Fibroblast of the aortic adventitia (primary cell): ENCODE results near the gene FCN1. TPM values are rescaled to one million over a fixed set of nuclear protein-coding genes. Genes with fewer than 3 reads are reported as not detected.
A peak's percentile ranks its signal among the peaks of the same experiment; 100 is the strongest.

ENCODE experiments used
- DNase-seq: peaks from one replicate; pipeline ENCODE4 v3.0.0-alpha.2; 2010; ENCODE audit warnings: low read depth
- H3K4me3 ChIP-seq: 2 replicates; pipeline ENCODE4 v1.5.1; 2011; ENCODE audit warnings: low read depth, mild to moderate bottlenecking, control low read depth, low read length, moderate library complexity
- total RNA-seq: library from RNA; depleted of rRNA; stranded (reverse); fragments of >200 nt; gene quantifications from 2 replicates; pipeline ENCODE4 v1.2.3, GENCODE V29; 2012; ENCODE audit warnings: low replicate concordance
- TF ChIP-seq, protein P1 (sequence below): IDR thresholded peaks from 2 replicates; pipeline ENCODE4 v1.5.1; 2011; ENCODE audit warnings: mild to moderate bottlenecking, low read length, control low read depth, inconsistent platforms; ENCODE audit not compliant: insufficient read depth

FCN1 gene
- total RNA-seq, 1 donor = not detected

- no peak for DNase-seq
- no peak overlapping the region for H3K4me3 ChIP-seq
- TF ChIP-seq, protein P1, sequence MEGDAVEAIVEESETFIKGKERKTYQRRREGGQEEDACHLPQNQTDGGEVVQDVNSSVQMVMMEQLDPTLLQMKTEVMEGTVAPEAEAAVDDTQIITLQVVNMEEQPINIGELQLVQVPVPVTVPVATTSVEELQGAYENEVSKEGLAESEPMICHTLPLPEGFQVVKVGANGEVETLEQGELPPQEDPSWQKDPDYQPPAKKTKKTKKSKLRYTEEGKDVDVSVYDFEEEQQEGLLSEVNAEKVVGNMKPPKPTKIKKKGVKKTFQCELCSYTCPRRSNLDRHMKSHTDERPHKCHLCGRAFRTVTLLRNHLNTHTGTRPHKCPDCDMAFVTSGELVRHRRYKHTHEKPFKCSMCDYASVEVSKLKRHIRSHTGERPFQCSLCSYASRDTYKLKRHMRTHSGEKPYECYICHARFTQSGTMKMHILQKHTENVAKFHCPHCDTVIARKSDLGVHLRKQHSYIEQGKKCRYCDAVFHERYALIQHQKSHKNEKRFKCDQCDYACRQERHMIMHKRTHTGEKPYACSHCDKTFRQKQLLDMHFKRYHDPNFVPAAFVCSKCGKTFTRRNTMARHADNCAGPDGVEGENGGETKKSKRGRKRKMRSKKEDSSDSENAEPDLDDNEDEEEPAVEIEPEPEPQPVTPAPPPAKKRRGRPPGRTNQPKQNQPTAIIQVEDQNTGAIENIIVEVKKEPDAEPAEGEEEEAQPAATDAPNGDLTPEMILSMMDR = no peak
Measured at GRCh38 chr9:134945509-134946275, 28.0 kb upstream of the FCN1 start.

GRCh38 chr9:134944916-134945315, 27.2 kb upstream of the FCN1 start:
- no peak overlapping the region for H3K4me3 ChIP-seq
- TF ChIP-seq, protein P1 = no peak
- DNase-seq = no peak

- TF ChIP-seq, protein P1 = no peak
- peak; percentile 54 for DNase-seq
- no peak overlapping the region for H3K4me3 ChIP-seq
Measured at GRCh38 chr9:134944351-134944802, 26.7 kb upstream of the FCN1 start.

DNA sequence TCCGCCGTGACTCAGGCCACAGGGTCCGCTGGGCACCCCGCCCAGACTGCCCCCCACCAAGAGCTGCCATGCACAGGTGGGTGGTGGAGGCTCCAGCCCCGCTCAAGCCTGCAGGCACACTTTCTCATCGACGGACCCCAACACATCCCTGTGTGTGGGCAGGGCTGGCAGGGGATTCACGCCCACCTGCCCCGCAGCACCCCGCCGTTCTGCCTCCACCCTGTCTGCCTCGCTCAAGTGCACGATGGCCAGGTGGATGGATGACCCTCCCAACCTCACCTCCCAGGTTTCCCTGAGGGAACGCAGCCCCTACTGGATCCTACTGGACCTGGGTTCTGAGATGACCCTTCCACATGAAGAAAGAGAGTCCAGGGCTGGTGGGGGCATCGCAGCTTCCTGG, 26.1 kb upstream of the FCN1 start:
- no peak overlapping the region for H3K4me3 ChIP-seq
- TF ChIP-seq, protein P1 = no peak
- no peak for DNase-seq

DNA sequence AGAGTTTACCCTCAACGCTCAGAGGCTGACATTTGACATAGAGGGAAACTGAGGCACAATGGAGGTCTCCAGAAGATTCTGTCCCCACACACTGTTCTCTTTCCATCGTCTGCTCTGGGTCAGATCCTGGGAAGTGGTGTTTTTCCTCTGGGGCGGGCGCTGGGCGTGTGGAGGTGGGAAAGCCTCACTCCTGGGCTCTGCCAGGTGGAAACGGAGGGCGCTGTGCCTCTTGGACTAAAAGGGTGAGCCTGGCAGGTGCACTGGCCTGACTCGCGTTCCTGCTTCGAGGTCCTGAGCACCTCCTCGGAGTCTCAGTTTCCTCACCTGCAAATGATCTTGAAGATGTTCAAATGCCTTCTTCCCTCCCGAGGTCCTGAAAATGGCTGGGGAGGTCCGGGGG, 25.7 kb upstream of the FCN1 start:
- TF ChIP-seq, protein P1 = no peak
- DNase-seq = no peak
- H3K4me3 ChIP-seq = no peak overlapping the region

- DNase-seq = peak; percentile 4
- TF ChIP-seq, protein P1 = no peak
- no peak overlapping the region for H3K4me3 ChIP-seq
Measured at GRCh38 chr9:134942788-134943184, 25.1 kb upstream of the FCN1 start.
